ENCODE measurements around the gene LRFN4.

LRFN4 gene

DNA sequence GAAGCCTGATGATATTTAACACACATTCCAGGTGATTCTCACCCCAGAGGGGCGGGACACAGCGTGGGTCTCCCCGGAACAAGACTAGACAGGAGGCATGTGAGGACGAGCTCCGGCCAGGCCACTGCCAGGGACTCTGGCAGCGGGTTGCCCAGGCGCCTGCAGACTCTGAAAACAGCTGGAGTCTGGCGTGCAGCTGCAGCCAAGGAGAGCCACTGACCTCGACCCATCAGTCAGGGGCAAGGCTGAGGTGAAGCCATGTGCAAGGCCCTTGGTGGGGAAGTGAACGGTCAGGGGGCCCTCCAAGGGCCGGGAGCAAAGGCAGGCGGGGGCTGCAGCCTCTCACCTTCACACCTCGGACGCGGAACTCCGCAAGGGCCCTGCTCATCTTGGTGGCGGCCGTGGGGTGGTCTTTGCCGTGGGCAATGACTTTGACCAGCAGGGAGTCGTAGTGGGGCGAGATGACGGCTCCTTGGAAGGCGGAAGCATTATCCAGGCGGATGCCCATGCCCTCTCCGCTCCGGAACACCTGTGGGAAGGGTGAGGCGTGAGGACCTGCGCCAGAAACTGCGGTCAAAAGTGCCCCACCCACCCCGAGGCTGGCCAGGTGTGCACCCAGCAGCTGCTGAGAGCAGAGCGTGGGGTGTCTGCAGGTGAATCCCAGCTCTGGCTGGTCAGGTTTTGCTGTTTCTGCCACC lies 6.7 kb downstream of the LRFN4 start:
- DNase-seq (ENCODE audit: low read depth) = no peak
- no peak overlapping the region for H3K4me3 ChIP-seq (ENCODE audit: control insufficient read depth, low read depth, low read length)
- TF ChIP-seq CTCF (IDR thresholded peaks at IDR 0.05; ENCODE audit: control insufficient read depth, insufficient read depth, low read depth, low read length, missing control alignments) = no peak

GRCh38 chr11:66864172-66864901 lies 7.5 kb downstream of the LRFN4 start:
- H3K4me3 ChIP-seq (ENCODE audit: control insufficient read depth, low read depth, low read length) = no peak overlapping the region
- no peak for DNase-seq (ENCODE audit: low read depth)
- no peak for TF ChIP-seq CTCF (IDR thresholded peaks at IDR 0.05; ENCODE audit: control insufficient read depth, insufficient read depth, low read depth, low read length, missing control alignments)

GRCh38 chr11:66864924-66865697 lies 8.2 kb downstream of the LRFN4 start:
- TF ChIP-seq CTCF (IDR thresholded peaks at IDR 0.05; ENCODE audit: control insufficient read depth, insufficient read depth, low read depth, low read length, missing control alignments) = no peak
- DNase-seq (ENCODE audit: low read depth) = no peak
- H3K4me3 ChIP-seq (ENCODE audit: control insufficient read depth, low read depth, low read length) = no peak overlapping the region

GRCh38 chr11:66866007-66866406 lies 9.1 kb downstream of the LRFN4 start:
- DNase-seq (ENCODE audit: low read depth) = no peak
- no peak for TF ChIP-seq CTCF (IDR thresholded peaks at IDR 0.05; ENCODE audit: control insufficient read depth, insufficient read depth, low read depth, low read length, missing control alignments)
- H3K4me3 ChIP-seq (ENCODE audit: control insufficient read depth, low read depth, low read length) = no peak overlapping the region

- no peak for DNase-seq (ENCODE audit: low read depth)
- H3K4me3 ChIP-seq (ENCODE audit: control insufficient read depth, low read depth, low read length) = no peak overlapping the region
- no peak for TF ChIP-seq CTCF (IDR thresholded peaks at IDR 0.05; ENCODE audit: control insufficient read depth, insufficient read depth, low read depth, low read length, missing control alignments)
Measured at GRCh38 chr11:66866511-66866986, 9.7 kb downstream of the LRFN4 start.

- no peak overlapping the region for H3K4me3 ChIP-seq (ENCODE audit: control insufficient read depth, low read depth, low read length)
- DNase-seq (ENCODE audit: low read depth) = no peak
- TF ChIP-seq CTCF (IDR thresholded peaks at IDR 0.05; ENCODE audit: control insufficient read depth, insufficient read depth, low read depth, low read length, missing control alignments) = peak; percentile 8
Measured at GRCh38 chr11:66867425-66868040, 10.7 kb downstream of the LRFN4 start.
